ENCODE measurements around the gene NECAP2. TPM values are rescaled to one million over a fixed set of nuclear protein-coding genes. Genes with fewer than 3 reads are reported as not detected.

Gene NECAP2
- total RNA-seq, 1 experiment from 2014 or later: 29.8 TPM

GRCh38 chr1:16434501-16434900, 6.0 kb upstream of the NECAP2 start:
- Mint-ChIP-seq H3K9me3 (peaks cover 4% of the 10 kb centered on the region; the same call in 1 of the 2 replicates), H3K36me3 (no peaks in the 10 kb centered on the region), H3K27me3 (ENCODE audit: low read depth) (peaks cover 2% of the 10 kb centered on the region; the same call in 1 of the 2 replicates), H3K27ac (no peak overlapping the region), H3K4me3 (no peak overlapping the region), H3K4me1 (peaks cover 4% of the 10 kb centered on the region)
- CTCF ChIA-PET: no interaction called here
- DNase-seq (ENCODE audit: low spot score) (no peak), ATAC-seq (no peak)
- TF ChIP-seq RELA (CRISPR knock-in tag; IDR thresholded peaks at IDR 0.05; ENCODE audit: borderline replicate concordance): no peak
- POLR2A ChIA-PET: no interaction called here

DNA sequence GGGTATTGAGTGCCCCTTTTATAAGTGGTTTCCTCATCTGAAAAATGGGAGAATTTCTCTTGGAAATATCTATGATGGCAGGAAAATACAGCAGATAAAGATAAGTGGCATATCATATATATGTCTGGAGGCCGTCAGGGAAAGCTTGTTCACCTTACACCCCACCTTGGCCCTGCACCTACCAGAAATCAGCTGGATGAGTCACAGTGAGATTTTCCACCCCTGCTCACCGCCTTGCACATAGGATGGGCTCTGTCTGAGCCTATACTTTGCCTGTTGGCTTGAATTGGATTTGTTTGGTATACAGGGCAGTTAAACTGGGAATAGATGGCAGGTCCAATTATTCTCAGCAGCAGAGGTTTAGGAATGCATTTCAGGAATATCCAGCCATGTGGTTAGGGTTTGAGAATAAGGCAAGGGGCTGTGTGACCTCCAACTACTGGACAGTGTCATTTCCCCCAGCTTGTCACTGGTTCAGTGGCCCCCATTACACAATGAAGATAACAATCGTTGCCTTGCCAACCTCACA, 3.5 kb upstream of the NECAP2 start, which contains the start of gene SPATA21:
Gene SPATA21 (minus strand): TSS at position 479 of the 529 bp plus-strand sequence. CDS start 6,053 bp downstream, outside the sequence.
- Mint-ChIP-seq H3K4me3 (no peak within 1 kb of the TSS), H3K27ac (no peak within 1 kb of the TSS), H3K9me3 (no peaks in the 10 kb centered on the region), H3K27me3 (ENCODE audit: low read depth) (peaks cover 10% of the 10 kb centered on the region; the same call in 1 of the 2 replicates), H3K36me3 (no peaks in the 10 kb centered on the region), H3K4me1 (peaks cover 4% of the 10 kb centered on the region; the same call in 1 of the 2 replicates)
- DNase-seq (ENCODE audit: low spot score) (no peak), ATAC-seq (no peak)
- no peak for TF ChIP-seq CBFB (CRISPR knock-in tag; IDR thresholded peaks at IDR 0.05; ENCODE audit: low read depth)
- TF ChIP-seq USF2 (CRISPR knock-in tag; IDR thresholded peaks at IDR 0.05): no peak
- TF ChIP-seq ZNF317 (CRISPR knock-in tag; IDR thresholded peaks at IDR 0.05; ENCODE audit: borderline replicate concordance, low read depth): no peak
- TF ChIP-seq PRDM15 (CRISPR knock-in tag; IDR thresholded peaks at IDR 0.05): no peak
- TF ChIP-seq CREB1 (CRISPR knock-in tag; IDR thresholded peaks at IDR 0.05): no peak
- no peak for TF ChIP-seq TEAD1 (CRISPR knock-in tag; IDR thresholded peaks at IDR 0.05)
- TF ChIP-seq ZNF138 (CRISPR knock-in tag; conservative IDR thresholded peaks at IDR 0.05): no peak
- no peak for TF ChIP-seq MYBL2 (CRISPR knock-in tag; IDR thresholded peaks at IDR 0.05)
- TF ChIP-seq FOXP1 (CRISPR knock-in tag; IDR thresholded peaks at IDR 0.05; ENCODE audit: borderline replicate concordance): no peak
- TF ChIP-seq, protein P1, sequence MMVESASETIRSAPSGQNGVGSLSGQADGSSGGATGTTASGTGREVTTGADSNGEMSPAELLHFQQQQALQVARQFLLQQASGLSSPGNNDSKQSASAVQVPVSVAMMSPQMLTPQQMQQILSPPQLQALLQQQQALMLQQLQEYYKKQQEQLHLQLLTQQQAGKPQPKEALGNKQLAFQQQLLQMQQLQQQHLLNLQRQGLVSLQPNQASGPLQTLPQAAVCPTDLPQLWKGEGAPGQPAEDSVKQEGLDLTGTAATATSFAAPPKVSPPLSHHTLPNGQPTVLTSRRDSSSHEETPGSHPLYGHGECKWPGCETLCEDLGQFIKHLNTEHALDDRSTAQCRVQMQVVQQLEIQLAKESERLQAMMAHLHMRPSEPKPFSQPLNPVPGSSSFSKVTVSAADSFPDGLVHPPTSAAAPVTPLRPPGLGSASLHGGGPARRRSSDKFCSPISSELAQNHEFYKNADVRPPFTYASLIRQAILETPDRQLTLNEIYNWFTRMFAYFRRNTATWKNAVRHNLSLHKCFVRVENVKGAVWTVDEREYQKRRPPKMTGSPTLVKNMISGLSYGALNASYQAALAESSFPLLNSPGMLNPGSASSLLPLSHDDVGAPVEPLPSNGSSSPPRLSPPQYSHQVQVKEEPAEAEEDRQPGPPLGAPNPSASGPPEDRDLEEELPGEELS (CRISPR knock-in tag; IDR thresholded peaks at IDR 0.05): no peak
- no peak for TF ChIP-seq ZMAT4 (CRISPR knock-in tag; IDR thresholded peaks at IDR 0.05)
- no peak for TF ChIP-seq KAT7 (CRISPR knock-in tag; IDR thresholded peaks at IDR 0.05; ENCODE audit: borderline replicate concordance)
- TF ChIP-seq, protein P2, sequence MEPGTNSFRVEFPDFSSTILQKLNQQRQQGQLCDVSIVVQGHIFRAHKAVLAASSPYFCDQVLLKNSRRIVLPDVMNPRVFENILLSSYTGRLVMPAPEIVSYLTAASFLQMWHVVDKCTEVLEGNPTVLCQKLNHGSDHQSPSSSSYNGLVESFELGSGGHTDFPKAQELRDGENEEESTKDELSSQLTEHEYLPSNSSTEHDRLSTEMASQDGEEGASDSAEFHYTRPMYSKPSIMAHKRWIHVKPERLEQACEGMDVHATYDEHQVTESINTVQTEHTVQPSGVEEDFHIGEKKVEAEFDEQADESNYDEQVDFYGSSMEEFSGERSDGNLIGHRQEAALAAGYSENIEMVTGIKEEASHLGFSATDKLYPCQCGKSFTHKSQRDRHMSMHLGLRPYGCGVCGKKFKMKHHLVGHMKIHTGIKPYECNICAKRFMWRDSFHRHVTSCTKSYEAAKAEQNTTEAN (CRISPR knock-in tag; IDR thresholded peaks at IDR 0.05): no peak
- no peak for TF ChIP-seq ESRRA (CRISPR knock-in tag; IDR thresholded peaks at IDR 0.05; ENCODE audit: borderline replicate concordance)
- TF ChIP-seq OVOL2 (CRISPR knock-in tag; IDR thresholded peaks at IDR 0.05; ENCODE audit: borderline replicate concordance): no peak
- TF ChIP-seq SMAD3 (CRISPR knock-in tag; IDR thresholded peaks at IDR 0.05; ENCODE audit: borderline replicate concordance): no peak
- no peak for TF ChIP-seq ZNF121 (CRISPR knock-in tag; IDR thresholded peaks at IDR 0.05)
- POLR2A ChIA-PET: no interaction called here
- CTCF ChIA-PET: no interaction called here

All from WTC11 (cell line).